Measurements from ENCODE around the gene TCP11X1.
"Not testable (repeated sequence)": the region's sequence is repeated elsewhere in the genome, so short reads cannot be mapped to it uniquely, and the experiment has no call there.

The TCP11X1 gene

DNA sequence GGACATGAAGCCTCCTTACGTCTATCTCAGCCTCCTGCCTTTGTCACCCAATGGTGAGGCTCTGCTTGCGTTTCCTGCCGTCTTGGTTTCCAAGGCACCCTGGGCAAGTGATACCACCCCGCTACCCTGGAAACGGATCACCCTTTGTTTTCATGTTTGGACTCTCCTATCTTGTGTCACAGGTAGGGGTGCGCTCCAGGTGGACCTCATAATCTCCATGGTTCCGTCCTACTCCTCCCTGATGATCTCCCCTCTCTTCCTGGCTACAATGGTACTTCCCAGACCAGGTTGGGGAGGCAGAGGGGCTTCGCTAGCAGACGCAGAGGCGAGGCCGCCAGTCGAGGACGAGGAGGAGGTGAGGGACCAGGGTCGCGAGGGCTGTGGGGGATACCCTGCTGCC, at the start of gene TCP11X1:
TSS of gene TCP11X1 (plus strand) at position 316 of the 400 bp plus-strand sequence.
- not testable (repeated sequence) for H3K4me3 ChIP-seq (ENCODE audit: low read depth, low read length); DNase-seq (ENCODE audit: low read depth)

DNA sequence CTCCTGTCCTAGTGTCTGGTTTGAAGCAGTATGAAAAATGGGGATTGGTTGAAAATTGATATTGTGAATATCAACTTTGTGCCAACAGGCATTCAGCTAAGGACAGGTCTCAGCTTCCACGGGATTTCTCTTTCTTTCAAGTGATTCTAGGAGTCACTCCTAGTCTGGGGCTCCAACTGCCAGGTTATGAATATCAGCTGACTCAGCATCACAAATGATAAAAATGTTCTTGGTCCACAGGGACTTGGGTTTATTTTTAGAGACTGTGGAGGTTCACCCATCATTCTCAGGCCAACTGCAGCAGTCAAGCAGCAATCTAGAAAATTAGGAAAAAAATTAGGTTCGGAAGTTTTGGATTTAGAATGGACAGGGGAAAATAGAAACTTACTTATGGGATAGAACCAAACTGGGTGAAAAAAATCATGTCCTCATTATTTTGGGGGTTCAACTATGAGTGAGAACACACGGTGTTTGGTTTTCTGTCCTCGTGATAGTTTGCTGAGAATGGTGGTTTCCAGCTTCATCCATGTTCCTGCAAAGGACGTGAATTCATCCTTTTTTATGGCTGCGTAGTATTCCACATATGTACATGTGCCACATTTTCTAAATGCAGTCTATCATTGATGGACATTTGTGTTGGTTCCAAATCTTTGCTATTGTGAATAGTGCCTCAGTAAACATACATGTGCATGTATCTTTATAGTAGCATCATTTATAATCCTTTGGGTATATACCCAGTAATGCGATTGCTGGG, 29.0 kb upstream of the TCP11X1 start:
- TF ChIP-seq, protein P1, sequence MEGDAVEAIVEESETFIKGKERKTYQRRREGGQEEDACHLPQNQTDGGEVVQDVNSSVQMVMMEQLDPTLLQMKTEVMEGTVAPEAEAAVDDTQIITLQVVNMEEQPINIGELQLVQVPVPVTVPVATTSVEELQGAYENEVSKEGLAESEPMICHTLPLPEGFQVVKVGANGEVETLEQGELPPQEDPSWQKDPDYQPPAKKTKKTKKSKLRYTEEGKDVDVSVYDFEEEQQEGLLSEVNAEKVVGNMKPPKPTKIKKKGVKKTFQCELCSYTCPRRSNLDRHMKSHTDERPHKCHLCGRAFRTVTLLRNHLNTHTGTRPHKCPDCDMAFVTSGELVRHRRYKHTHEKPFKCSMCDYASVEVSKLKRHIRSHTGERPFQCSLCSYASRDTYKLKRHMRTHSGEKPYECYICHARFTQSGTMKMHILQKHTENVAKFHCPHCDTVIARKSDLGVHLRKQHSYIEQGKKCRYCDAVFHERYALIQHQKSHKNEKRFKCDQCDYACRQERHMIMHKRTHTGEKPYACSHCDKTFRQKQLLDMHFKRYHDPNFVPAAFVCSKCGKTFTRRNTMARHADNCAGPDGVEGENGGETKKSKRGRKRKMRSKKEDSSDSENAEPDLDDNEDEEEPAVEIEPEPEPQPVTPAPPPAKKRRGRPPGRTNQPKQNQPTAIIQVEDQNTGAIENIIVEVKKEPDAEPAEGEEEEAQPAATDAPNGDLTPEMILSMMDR (IDR thresholded peaks at IDR 0.05; ENCODE audit: low read depth, low read length, missing control alignments): no peak
- DNase-seq (ENCODE audit: low read depth): no peak
- H3K4me3 ChIP-seq (ENCODE audit: low read depth, low read length): no peak overlapping the region

DNA sequence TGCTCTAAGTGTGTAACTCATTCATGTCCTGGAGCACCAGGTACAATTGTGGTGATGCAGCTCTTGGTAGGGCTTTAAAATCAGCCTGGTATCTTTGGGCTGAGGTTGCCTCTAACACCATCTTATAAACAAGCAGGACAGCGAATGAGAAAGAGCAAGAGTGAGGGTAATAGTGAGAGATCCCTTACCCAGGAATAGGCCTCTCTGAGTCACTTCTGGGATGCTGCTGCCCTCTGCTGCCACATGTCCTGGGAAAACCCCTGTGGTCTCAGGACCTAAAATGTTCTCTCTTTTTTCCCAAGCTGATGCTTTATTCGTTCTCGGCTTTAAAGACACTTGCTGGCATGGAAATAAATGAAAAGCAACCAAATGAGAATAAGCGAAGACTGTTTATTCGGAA, 7.2 kb upstream of the TCP11X1 start:
- H3K4me3 ChIP-seq (ENCODE audit: low read depth, low read length); DNase-seq (ENCODE audit: low read depth): not testable (repeated sequence)

DNA sequence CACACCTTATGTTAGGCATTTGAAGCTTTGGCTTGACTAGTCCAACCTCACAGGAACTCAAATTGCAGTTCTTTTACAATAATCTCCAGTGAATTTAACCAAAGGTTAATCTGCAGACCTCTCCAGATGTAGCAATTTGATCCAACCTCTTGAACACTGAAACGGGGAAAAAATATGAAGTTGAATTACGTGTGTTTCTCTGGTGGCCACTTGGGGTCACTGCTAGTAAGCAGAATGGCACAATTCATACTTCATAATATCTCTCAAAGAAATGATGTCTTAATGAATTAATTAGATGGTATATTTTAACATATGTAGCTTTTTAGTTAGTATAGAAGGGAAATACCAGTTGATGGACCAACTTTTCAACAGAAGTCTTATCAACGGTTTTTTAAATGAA, 1.4 kb downstream of the TCP11X1 start:
- not testable (repeated sequence) for H3K4me3 ChIP-seq (ENCODE audit: low read depth, low read length); DNase-seq (ENCODE audit: low read depth)

DNA sequence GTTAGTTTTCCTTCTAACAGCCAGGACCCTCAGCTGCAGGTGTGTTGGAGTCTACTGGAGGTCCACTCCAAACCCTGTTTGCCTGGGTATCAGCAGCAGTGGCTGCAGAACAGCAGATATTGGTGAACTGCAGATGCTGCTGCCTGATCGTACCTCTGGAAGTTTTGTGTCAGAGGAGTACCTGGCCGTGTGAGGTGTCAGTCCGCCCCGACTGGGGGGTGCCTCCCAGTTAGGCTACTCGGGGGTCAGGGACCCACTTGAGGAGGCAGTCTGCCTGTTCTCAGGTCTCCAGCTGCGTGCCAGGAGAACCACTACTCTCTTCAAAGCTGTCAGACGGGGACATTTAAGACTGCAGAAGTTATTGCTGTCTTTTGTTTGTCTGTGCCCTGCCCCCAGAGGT, 20.6 kb downstream of the TCP11X1 start:
- not testable (repeated sequence) for DNase-seq (ENCODE audit: low read depth); H3K4me3 ChIP-seq (ENCODE audit: low read depth, low read length)

DNA sequence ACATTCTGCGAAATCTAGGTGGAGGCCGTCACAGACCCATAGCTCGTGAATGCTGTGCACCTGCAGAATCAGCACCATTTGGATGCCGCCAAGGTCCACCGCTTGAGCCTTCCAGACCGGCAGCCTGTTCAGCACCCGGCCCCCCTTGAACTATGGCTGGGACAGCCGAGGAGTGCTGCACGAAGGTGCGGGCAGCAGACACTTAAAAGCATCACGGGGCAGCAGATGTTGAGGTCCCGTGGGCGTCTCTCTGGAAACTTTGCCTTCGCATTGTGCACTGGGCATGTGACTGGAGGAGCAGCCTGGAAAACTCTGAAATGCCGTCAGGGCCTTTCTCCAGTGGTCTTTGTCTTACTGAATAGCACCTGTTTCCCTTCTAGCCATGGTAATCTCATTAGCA, 25.2 kb downstream of the TCP11X1 start:
- not testable (repeated sequence) for DNase-seq (ENCODE audit: low read depth)

DNA sequence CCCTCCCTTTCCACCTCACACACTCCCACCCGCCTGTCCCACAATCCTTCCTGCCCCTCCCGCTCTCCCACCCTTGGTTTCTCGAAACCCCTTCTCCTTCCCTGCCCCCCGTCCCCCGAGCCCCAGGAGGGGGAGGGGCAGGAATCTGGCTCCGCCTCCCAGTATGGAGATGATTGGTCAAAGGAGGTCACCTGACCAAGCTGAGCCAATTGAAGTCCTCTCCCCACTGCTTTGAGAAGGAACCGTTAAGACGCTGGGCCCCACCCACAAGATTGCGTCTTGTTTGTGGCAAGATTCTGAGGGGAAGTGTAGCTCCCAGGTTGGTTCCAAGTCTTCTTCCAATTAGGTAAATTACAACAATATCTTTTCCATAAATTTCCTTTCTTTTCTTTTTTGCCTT, 31.8 kb downstream of the TCP11X1 start, which contains the start of gene NXF2:
TSS of gene NXF2 (plus strand) at position 275 of the 400 bp plus-strand sequence. CDS start 59,912 bp downstream, outside the sequence.
- DNase-seq (ENCODE audit: low read depth); H3K4me3 ChIP-seq (ENCODE audit: low read depth, low read length): not testable (repeated sequence)

More for the DNA sequence above, 25.2 kb downstream of the TCP11X1 start:
- H3K4me3 ChIP-seq (ENCODE audit: low read depth, low read length): not testable (repeated sequence)

DNA sequence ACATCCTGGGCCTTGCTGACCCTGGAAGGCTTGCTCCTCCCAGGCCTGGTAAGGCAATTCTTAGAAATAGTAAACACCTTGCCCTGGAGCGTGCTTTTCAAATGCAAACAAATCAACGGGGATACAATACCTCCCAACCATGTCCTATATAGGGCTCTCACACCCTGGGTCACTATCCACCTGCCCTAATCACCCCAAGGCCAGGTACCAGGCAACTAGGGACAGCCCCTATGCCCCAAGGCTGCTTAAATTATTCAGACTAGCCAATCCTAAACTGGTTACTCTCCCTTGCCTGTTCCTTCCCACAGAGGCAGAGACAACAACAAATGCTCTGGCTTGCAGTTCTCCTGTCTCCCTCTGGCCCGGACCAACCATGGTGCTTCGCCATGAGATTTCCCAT, 57.1 kb downstream of the TCP11X1 start:
- not testable (repeated sequence) for H3K4me3 ChIP-seq (ENCODE audit: low read depth, low read length); DNase-seq (ENCODE audit: low read depth)

All from GM12864 (cell line).